GM18499 (cell line): ENCODE measurements around the gene NSUN2.

Experiments used
- ATAC-seq: cut with Tn5 transposase; IDR thresholded peaks from one replicate; pipeline ENCODE4 v1.9.1; 2021; ENCODE audit warnings: moderate number of reproducible peaks; ENCODE audit not compliant: insufficient read depth, unreplicated experiment

NSUN2 gene

DNA sequence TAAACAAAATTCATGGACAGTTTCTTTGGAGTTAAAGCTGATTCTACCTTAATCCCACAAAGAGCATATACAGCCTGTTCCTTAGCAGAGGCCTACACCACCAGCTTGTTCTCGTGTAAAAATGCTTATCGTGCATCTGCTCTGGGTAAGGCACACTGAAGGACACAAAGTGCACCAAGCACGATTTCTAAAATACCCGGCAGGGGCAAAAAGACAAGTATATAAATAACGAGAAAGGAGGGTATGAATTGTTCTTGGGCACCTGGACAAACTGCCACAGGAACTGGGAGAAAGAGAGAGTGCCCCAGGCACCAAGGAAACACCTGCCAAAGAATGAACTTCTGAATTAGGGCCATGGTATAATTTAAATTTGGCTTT, 25.3 kb downstream of the NSUN2 start:
- ATAC-seq, result no peak

DNA sequence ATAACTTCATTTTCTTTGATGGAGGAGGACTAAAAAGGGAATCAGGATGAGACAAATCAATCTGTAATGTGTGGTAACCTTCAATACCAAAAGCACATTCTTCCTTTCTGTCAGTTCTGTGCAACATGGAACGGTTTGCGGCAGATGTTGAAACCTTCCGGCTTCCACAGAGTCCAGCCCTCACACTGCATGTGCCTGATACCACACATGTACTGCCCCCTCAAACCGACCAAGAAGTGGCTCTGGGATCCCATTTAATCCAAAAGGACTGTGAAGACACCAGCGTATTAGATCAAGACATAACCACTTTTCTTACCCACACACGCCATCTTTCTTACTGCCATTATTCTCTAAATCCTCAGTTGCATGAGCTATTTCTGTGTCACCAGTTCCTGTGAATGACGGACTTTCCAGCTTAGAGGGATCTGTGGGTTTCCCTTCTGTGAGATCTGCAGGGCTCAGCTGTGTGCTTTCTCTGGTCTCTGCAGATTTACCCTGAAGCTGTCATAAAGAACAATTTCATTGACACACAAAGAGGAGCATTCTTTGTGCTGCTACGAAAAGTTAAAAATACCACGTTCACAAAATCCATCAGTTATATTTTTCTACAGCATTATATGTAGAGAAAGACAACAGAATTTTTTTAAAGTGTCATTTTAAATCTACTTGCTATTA, 25.8 kb downstream of the NSUN2 start:
- ATAC-seq, result no peak

GRCh38 chr5:6604946-6605345, 27.9 kb downstream of the NSUN2 start:
- no peak for ATAC-seq

- no peak for ATAC-seq
Observed at GRCh38 chr5:6604341-6604740, 28.5 kb downstream of the NSUN2 start.

- no peak for ATAC-seq
Observed at GRCh38 chr5:6603643-6604042, 29.2 kb downstream of the NSUN2 start.

DNA sequence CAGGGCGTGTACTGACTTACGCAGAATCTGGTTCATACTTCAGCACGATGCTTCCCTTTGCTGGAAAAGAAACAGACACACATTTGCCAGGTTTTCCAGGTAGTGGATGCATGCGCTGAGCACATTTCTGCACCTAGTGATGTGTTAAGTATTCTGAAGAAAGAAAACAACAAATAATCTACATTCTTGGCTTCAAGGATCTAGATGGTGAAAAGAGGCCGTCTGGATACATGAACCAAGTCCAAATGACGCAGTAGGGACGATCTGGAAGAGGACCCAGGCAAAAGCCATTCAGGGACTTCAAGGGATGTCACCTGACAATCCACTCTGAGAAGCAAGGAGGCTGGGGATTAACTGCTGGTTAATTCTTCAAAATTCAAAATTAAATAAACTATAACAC, 30.4 kb downstream of the NSUN2 start:
- ATAC-seq, result no peak

DNA sequence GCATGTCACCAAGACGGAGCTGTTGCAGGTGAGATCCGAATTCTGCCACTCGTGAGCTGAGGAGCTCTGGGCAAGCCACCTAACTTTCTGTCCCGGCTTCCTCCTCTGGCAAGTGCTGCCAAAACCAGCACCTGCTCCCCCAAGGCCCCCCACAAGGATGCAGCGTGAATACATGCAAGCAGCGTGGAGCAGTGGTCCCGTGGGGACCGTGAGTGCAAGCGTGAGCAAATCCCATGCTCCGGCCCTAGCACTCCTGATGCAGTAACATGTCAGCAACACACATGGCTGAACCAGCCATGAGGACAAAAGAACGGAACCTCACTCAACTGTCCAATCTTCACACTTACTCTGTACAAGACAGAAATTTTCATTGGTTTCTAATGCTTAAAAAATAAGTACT, 31.0 kb downstream of the NSUN2 start:
- no peak for ATAC-seq

GRCh38 chr5:6601271-6601670, 31.6 kb downstream of the NSUN2 start:
- no peak for ATAC-seq

- ATAC-seq, result no peak
Observed at GRCh38 chr5:6599739-6600138, 33.1 kb downstream of the NSUN2 start.

GRCh38 chr5:6598351-6598900, 34.4 kb downstream of the NSUN2 start:
- no peak for ATAC-seq

DNA sequence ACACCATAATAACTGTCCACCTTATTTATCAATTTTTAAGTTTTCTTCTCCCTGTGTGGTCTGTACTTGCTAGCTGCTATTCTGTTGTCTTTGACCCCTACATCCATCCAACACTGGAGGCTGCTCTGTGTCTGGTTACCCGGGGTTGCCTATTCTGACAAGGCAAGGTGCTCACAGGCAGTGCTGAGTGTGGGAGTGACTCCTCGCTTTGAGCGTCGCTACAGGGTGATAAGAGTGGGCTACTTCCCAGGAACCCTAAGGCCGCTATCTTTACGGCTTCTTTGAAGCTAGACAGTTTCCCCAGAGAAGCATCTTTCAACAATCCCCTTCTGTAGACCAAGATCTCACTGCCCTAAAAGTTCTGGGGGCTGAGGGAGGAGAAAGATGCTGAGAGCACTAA, 35.3 kb downstream of the NSUN2 start:
- no peak for ATAC-seq

- no peak for ATAC-seq
Observed at GRCh38 chr5:6596388-6596787, 36.5 kb downstream of the NSUN2 start.

DNA sequence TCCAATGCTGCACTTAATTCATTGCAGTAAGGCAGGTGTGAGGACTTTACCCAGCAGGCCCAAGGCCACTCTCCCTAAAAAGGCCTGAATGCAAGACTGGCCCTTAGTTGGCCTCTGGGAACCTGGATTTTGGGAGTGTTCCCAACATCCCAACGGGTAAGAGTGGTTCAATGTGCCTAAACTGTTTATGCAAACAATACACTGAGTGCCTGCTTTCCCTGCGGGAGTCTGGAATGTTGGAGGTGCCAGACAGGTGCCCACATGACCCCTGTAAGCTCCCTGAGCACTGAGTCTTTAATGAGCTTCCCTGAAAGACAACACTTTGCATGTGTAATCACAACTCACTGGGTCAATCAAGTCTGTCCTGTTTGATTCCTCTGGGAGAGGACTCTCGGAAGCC, 37.4 kb downstream of the NSUN2 start:
- ATAC-seq, result no peak

GRCh38 chr5:6594066-6594465, 38.8 kb downstream of the NSUN2 start:
- no peak for ATAC-seq

DNA sequence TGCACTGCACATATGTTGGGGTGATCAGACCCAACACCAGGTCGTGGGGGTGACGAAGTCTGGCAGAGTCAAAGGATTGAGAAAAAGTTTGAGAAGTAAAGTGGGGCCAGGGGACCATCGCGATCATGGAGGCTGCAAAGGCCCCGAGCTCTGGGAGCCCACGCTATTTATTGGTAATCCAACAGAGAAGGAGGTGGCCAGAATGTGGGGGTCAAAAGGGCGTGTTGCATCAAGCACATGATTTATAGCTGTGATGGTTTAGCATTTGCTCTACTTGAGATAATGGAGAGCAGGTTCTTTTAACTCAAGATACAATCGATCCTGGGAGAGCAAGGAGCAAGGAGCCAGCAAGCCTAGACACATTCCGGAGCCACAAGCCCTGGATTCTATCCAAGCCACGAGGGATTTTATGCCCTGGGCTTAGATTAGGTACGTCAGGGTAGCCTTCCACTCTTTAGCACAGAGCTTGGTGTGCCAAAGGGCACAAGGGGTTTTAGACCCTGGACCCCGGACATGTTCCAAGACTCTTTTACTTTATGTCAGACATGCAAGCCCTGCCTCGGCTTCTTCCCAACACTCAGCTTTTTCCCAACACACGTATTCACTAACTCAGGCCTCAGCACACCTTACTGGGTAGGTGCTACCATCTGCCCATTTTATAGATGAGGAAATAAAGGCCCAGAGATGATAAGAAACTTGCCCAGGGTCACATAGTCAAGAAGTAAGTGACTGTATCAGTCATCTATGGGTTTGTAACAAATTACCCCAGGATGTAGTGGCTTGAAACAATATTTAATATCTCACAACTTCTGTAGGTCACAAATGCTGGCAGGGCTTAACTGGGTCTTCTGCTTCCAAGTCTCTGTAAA, 39.5 kb downstream of the NSUN2 start:
- ATAC-seq, result no peak

- ATAC-seq, result no peak
Observed at GRCh38 chr5:6592601-6593000, 40.2 kb downstream of the NSUN2 start.

DNA sequence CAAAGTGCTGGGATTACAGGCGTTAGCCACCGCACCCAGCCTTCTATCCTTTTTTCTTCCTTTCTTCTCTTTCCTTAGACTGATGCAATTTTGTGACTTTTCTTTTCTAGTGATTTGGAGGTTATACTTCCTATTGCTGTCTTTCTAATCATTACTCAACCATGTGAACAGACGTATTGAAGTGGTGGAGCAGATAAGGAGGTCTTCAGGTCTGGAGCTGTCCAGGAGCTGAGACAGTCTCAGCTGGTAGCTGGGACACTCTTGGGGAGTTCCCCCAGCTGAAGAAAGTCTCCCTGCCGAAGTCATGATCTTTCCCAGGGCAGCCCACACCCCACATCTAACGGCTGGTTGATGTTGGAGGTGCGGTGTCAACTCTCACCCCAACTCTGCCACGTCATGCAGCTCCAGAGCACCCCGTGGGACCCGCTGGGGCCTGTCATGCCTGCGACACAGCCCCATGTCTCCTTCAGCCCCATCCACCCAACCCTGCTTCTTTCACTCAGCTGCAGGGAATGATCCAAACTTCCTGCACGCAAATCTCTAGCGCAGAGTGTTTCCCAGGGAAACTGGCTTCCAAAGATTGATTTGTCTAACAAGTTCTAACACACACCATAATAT, 41.1 kb downstream of the NSUN2 start:
- no peak for ATAC-seq

GRCh38 chr5:6590581-6590980, 42.3 kb downstream of the NSUN2 start:
- ATAC-seq, result no peak

GRCh38 chr5:6587171-6587570, 45.7 kb downstream of the NSUN2 start:
- no peak for ATAC-seq

- no peak for ATAC-seq
Observed at GRCh38 chr5:6586647-6587042, 46.2 kb downstream of the NSUN2 start.

DNA sequence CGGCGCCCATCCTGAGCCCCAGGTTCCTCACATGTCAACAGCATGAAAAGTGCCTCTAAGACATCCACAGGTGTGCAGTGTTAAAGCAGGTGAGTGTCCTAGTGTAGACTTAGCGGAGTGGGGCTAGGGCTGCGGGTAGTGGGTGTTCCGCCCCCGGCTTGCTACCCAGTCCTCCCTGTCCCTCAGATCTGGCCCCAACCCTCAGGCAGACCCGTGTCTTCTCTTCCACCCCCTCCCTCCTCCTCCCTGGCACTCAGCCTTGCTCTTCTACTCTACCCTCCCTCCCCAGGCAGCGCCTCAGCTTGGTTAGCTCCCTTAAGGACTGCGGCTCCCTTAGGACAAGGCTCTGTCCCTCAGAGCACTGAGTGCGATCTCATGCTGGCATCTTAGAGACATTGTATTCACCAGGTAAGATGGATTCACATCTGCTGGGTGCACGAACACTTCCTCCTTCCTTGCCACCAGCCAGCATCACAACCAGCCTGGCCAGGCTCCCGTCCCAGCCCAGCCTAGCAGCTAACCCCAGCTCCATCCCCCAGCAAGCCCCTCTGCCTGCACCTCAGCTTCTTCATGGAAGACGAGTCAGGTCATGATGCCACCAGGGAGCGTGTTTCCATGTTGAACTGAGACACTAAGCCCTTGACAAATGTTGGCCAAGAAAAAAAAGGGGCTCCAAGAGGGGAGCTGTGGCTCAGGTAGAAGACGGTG, 46.8 kb downstream of the NSUN2 start:
- ATAC-seq, result no peak
